Measurements from ENCODE around the gene TBL1X.
"Not testable (repeated sequence)": the region's sequence is repeated elsewhere in the genome, so short reads cannot be mapped to it uniquely, and the experiment has no call there.

Gene TBL1X

GRCh38 chrX:9435086-9435485 is 29.8 kb upstream of the TBL1X start:
- H3K27ac ChIP-seq (ENCODE audit: low read depth, low read length): not testable (repeated sequence)

GRCh38 chrX:9436812-9437211 is 28.0 kb upstream of the TBL1X start:
- no peak overlapping the region for H3K9ac ChIP-seq (ENCODE audit: low read depth in 1 of 2, low read length in 2 of 2)
- H3K4me3 ChIP-seq (ENCODE audit: low read depth in 1 of 2, low read length in 2 of 2): no peak overlapping the region
- no peaks in the 10 kb centered on the region for H3K9me3 ChIP-seq (ENCODE audit: control insufficient read depth in 1 of 2, low read length in 2 of 2)
- H3K27me3 ChIP-seq (ENCODE audit: control insufficient read depth in 1 of 2, insufficient read depth in 2 of 2, low read length in 2 of 2): no peaks in the 10 kb centered on the region
- H3K36me3 ChIP-seq (ENCODE audit: control insufficient read depth in 1 of 2, insufficient read depth in 2 of 2, low read length in 2 of 2): no peaks in the 10 kb centered on the region
- no peaks in the 10 kb centered on the region for H3K4me1 ChIP-seq (ENCODE audit: control insufficient read depth in 1 of 2, insufficient read depth in 2 of 2, low read length in 2 of 2)
- no peak overlapping the region for H3K27ac ChIP-seq (ENCODE audit: low read depth, low read length)

More at GRCh38 chrX:9435086-9435485, 29.8 kb upstream of the TBL1X start:
- not testable (repeated sequence) for H3K4me1 ChIP-seq (ENCODE audit: control insufficient read depth in 1 of 2, insufficient read depth in 2 of 2, low read length in 2 of 2); H3K27me3 ChIP-seq (ENCODE audit: control insufficient read depth in 1 of 2, insufficient read depth in 2 of 2, low read length in 2 of 2); H3K9ac ChIP-seq (ENCODE audit: low read depth in 1 of 2, low read length in 2 of 2); H3K4me3 ChIP-seq (ENCODE audit: low read depth in 1 of 2, low read length in 2 of 2); H3K9me3 ChIP-seq (ENCODE audit: control insufficient read depth in 1 of 2, low read length in 2 of 2); H3K36me3 ChIP-seq (ENCODE audit: control insufficient read depth in 1 of 2, insufficient read depth in 2 of 2, low read length in 2 of 2)

DNA sequence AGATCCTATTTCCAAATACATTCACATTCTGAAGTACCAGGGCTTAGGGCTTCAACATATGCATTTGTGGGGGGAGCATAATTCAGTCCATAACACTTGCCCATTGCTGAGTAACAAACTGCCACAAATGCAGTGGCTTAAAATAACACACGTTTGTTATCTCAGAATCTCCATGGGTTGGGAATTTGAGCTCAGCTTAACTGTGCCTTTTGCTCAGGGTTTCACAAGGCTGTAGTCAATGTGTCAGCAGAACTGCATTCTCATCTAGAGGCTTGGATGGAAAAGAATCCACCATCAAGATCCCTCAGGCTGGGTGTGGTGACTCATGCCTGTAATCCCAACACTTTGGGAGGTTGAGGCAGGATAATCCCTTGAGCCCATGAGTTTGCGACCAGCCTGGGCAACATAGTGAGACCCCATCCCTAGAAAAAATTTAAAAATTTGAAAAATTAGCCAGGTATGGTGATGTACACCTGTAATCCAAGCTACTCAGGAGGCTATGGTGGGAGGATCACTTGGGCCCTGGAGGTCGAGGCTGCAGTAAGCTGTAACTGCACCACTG is 25.8 kb upstream of the TBL1X start:
- no peaks in the 10 kb centered on the region for H3K36me3 ChIP-seq (ENCODE audit: control insufficient read depth in 1 of 2, insufficient read depth in 2 of 2, low read length in 2 of 2)

GRCh38 chrX:9440116-9440844 is 24.6 kb upstream of the TBL1X start:
- Histone ChIP-seq H3K27me3 (ENCODE audit: control insufficient read depth in 1 of 2, insufficient read depth in 2 of 2, low read length in 2 of 2) (no peaks in the 10 kb centered on the region), H3K4me1 (ENCODE audit: control insufficient read depth in 1 of 2, insufficient read depth in 2 of 2, low read length in 2 of 2) (no peaks in the 10 kb centered on the region), H3K4me3 (ENCODE audit: low read depth in 1 of 2, low read length in 2 of 2) (no peak overlapping the region), H3K27ac (ENCODE audit: low read depth, low read length) (no peak overlapping the region), H3K9ac (ENCODE audit: low read depth in 1 of 2, low read length in 2 of 2) (no peak overlapping the region), H3K9me3 (ENCODE audit: control insufficient read depth in 1 of 2, low read length in 2 of 2) (no peaks in the 10 kb centered on the region), H3K36me3 (ENCODE audit: control insufficient read depth in 1 of 2, insufficient read depth in 2 of 2, low read length in 2 of 2) (no peaks in the 10 kb centered on the region)

More for the DNA sequence above, 25.8 kb upstream of the TBL1X start:
- H3K9ac ChIP-seq (ENCODE audit: low read depth in 1 of 2, low read length in 2 of 2): no peak overlapping the region
- H3K27ac ChIP-seq (ENCODE audit: low read depth, low read length): no peak overlapping the region
- no peak overlapping the region for H3K4me3 ChIP-seq (ENCODE audit: low read depth in 1 of 2, low read length in 2 of 2)
- H3K4me1 ChIP-seq (ENCODE audit: control insufficient read depth in 1 of 2, insufficient read depth in 2 of 2, low read length in 2 of 2): no peaks in the 10 kb centered on the region
- H3K27me3 ChIP-seq (ENCODE audit: control insufficient read depth in 1 of 2, insufficient read depth in 2 of 2, low read length in 2 of 2): no peaks in the 10 kb centered on the region
- no peaks in the 10 kb centered on the region for H3K9me3 ChIP-seq (ENCODE audit: control insufficient read depth in 1 of 2, low read length in 2 of 2)

DNA sequence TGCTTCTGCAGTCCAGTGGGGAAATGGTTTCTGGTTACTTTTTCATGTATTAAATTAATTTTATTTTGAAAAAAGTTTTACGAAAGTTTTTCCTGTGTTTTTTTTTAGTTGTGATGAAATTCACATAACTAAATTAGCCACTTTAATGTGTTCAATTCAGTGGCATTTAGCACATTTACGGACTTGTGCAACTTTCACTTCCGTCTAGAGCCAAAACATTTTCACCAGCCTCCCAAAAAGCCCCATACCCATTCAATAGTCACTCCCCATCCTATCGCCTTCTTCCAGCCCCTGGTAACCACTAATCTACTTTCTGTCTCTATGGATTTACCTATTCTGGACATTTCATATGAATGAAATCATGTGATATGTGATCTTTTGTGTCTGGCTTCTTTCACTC is 22.8 kb upstream of the TBL1X start:
- no peak overlapping the region for H3K4me3 ChIP-seq (ENCODE audit: low read depth in 1 of 2, low read length in 2 of 2)
- H3K4me1 ChIP-seq (ENCODE audit: control insufficient read depth in 1 of 2, insufficient read depth in 2 of 2, low read length in 2 of 2): no peaks in the 10 kb centered on the region
- no peaks in the 10 kb centered on the region for H3K36me3 ChIP-seq (ENCODE audit: control insufficient read depth in 1 of 2, insufficient read depth in 2 of 2, low read length in 2 of 2)
- no peak overlapping the region for H3K9ac ChIP-seq (ENCODE audit: low read depth in 1 of 2, low read length in 2 of 2)
- no peak overlapping the region for H3K27ac ChIP-seq (ENCODE audit: low read depth, low read length)
- H3K27me3 ChIP-seq (ENCODE audit: control insufficient read depth in 1 of 2, insufficient read depth in 2 of 2, low read length in 2 of 2): no peaks in the 10 kb centered on the region
- no peaks in the 10 kb centered on the region for H3K9me3 ChIP-seq (ENCODE audit: control insufficient read depth in 1 of 2, low read length in 2 of 2)

DNA sequence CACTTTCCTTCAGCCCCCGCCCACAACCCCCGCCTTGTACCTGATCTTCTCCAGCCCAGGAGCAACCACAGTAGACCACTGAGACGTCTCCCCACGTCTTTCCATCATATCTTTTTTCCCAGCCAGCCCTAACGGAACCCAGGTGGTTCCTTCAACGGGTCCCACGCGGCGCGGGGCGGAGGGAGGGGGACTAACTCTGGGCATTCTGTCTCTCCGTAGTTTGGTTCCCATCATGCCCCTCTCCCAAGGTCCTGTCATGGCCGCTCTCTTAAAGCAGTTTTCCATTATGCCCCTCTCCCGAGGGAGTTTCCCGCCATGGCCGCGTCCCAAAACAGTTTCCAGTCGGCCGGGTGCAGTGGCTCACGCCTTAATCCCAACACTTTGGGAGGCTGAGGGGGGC is 21.5 kb upstream of the TBL1X start:
- no peaks in the 10 kb centered on the region for H3K9me3 ChIP-seq (ENCODE audit: control insufficient read depth in 1 of 2, low read length in 2 of 2)
- H3K27me3 ChIP-seq (ENCODE audit: control insufficient read depth in 1 of 2, insufficient read depth in 2 of 2, low read length in 2 of 2): no peaks in the 10 kb centered on the region
- no peak overlapping the region for H3K9ac ChIP-seq (ENCODE audit: low read depth in 1 of 2, low read length in 2 of 2)
- no peak overlapping the region for H3K27ac ChIP-seq (ENCODE audit: low read depth, low read length)
- no peaks in the 10 kb centered on the region for H3K4me1 ChIP-seq (ENCODE audit: control insufficient read depth in 1 of 2, insufficient read depth in 2 of 2, low read length in 2 of 2)
- H3K36me3 ChIP-seq (ENCODE audit: control insufficient read depth in 1 of 2, insufficient read depth in 2 of 2, low read length in 2 of 2): no peaks in the 10 kb centered on the region
- no peak overlapping the region for H3K4me3 ChIP-seq (ENCODE audit: low read depth in 1 of 2, low read length in 2 of 2)

GRCh38 chrX:9447906-9448305 is 17.0 kb upstream of the TBL1X start:
- Histone ChIP-seq H3K4me3 (ENCODE audit: low read depth in 1 of 2, low read length in 2 of 2) (no peak overlapping the region), H3K27me3 (ENCODE audit: control insufficient read depth in 1 of 2, insufficient read depth in 2 of 2, low read length in 2 of 2) (no peaks in the 10 kb centered on the region), H3K9ac (ENCODE audit: low read depth in 1 of 2, low read length in 2 of 2) (no peak overlapping the region), H3K27ac (ENCODE audit: low read depth, low read length) (no peak overlapping the region), H3K36me3 (ENCODE audit: control insufficient read depth in 1 of 2, insufficient read depth in 2 of 2, low read length in 2 of 2) (no peaks in the 10 kb centered on the region), H3K4me1 (ENCODE audit: control insufficient read depth in 1 of 2, insufficient read depth in 2 of 2, low read length in 2 of 2) (no peaks in the 10 kb centered on the region), H3K9me3 (ENCODE audit: control insufficient read depth in 1 of 2, low read length in 2 of 2) (no peaks in the 10 kb centered on the region)

GRCh38 chrX:9456250-9457074 is 8.4 kb upstream of the TBL1X start:
- no peak overlapping the region for H3K27ac ChIP-seq (ENCODE audit: low read depth, low read length)
- H3K4me3 ChIP-seq (ENCODE audit: low read depth in 1 of 2, low read length in 2 of 2): no peak overlapping the region
- H3K36me3 ChIP-seq (ENCODE audit: control insufficient read depth in 1 of 2, insufficient read depth in 2 of 2, low read length in 2 of 2): no peaks in the 10 kb centered on the region
- H3K9me3 ChIP-seq (ENCODE audit: control insufficient read depth in 1 of 2, low read length in 2 of 2): no peaks in the 10 kb centered on the region
- H3K27me3 ChIP-seq (ENCODE audit: control insufficient read depth in 1 of 2, insufficient read depth in 2 of 2, low read length in 2 of 2): no peaks in the 10 kb centered on the region
- no peaks in the 10 kb centered on the region for H3K4me1 ChIP-seq (ENCODE audit: control insufficient read depth in 1 of 2, insufficient read depth in 2 of 2, low read length in 2 of 2)
- no peak overlapping the region for H3K9ac ChIP-seq (ENCODE audit: low read depth in 1 of 2, low read length in 2 of 2)

DNA sequence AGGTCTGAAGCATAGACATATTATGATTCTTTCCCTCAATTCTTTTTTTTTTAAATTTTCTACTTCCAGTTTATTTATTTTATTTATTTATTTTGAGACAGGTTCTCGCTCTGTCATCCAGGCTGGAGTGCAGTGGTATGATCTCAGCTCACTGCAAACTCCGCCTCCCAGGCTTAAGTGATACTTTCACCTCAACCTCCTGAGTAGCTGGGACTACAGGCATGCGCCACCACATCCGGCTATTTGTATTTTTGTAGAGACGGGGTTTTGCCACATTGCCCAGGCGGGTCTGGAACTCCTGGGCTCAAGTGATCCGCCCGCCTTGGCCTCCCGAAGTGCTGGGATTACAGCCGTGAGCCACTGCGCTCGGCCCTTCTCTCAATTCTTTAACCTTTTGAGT is 6.8 kb upstream of the TBL1X start:
- not testable (repeated sequence) for H3K36me3 ChIP-seq (ENCODE audit: control insufficient read depth in 1 of 2, insufficient read depth in 2 of 2, low read length in 2 of 2); H3K9me3 ChIP-seq (ENCODE audit: control insufficient read depth in 1 of 2, low read length in 2 of 2); H3K4me1 ChIP-seq (ENCODE audit: control insufficient read depth in 1 of 2, insufficient read depth in 2 of 2, low read length in 2 of 2); H3K4me3 ChIP-seq (ENCODE audit: low read depth in 1 of 2, low read length in 2 of 2); H3K27me3 ChIP-seq (ENCODE audit: control insufficient read depth in 1 of 2, insufficient read depth in 2 of 2, low read length in 2 of 2); H3K9ac ChIP-seq (ENCODE audit: low read depth in 1 of 2, low read length in 2 of 2); H3K27ac ChIP-seq (ENCODE audit: low read depth, low read length)

DNA sequence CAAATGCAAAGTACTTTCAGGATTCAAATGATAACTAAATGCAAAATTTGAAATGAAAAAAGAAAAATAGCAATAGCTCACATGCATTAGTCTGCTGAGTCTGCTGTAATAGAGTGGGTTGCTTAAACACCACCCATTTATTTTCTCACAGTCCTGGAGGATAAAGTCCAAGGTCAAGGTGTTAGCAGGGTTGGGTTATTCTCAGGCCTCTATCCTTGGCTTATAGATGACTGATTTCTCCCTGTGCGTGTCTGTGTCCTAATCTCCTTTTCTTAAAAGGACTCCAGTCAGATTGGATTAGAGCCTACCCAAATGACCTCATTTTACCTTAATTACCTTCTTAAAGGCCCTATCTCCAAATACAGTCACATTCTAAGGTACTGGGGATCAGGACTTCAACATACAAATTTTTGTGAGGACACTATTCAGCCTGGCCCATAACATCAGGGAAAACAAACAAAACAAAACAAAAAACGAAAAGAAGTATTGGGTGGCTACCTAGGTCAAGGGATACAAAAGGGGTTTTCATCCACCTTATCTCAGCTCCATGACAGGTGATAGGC is 6.3 kb upstream of the TBL1X start:
- peaks cover 0 to 12% of the 10 kb centered on the region in 2 donors for H3K4me1 ChIP-seq (ENCODE audit: control insufficient read depth in 1 of 2, insufficient read depth in 2 of 2, low read length in 2 of 2)
- H3K9ac ChIP-seq (ENCODE audit: low read depth in 1 of 2, low read length in 2 of 2): no peak overlapping the region
- H3K9me3 ChIP-seq (ENCODE audit: control insufficient read depth in 1 of 2, low read length in 2 of 2): no peaks in the 10 kb centered on the region
- H3K36me3 ChIP-seq (ENCODE audit: control insufficient read depth in 1 of 2, insufficient read depth in 2 of 2, low read length in 2 of 2): no peaks in the 10 kb centered on the region
- no peak overlapping the region for H3K27ac ChIP-seq (ENCODE audit: low read depth, low read length)
- H3K4me3 ChIP-seq (ENCODE audit: low read depth in 1 of 2, low read length in 2 of 2): no peak overlapping the region
- no peaks in the 10 kb centered on the region for H3K27me3 ChIP-seq (ENCODE audit: control insufficient read depth in 1 of 2, insufficient read depth in 2 of 2, low read length in 2 of 2)

All from duodenal mucosa (tissue), 2 donors.